DMS 273 (cell line): ENCODE data around the gene FIBIN.
A peak's percentile ranks its signal among the peaks of the same experiment; 100 is the strongest.
"Not testable (repeated sequence)": the region's sequence is repeated elsewhere in the genome, so short reads cannot be mapped to it uniquely, and the experiment has no call there.

Experiments used
- DNase-seq: peaks from one replicate; lab custom pipeline; 2025; ENCODE audit not compliant: unreplicated experiment; lab: John Stamatoyannopoulos, UW

Gene FIBIN

DNA sequence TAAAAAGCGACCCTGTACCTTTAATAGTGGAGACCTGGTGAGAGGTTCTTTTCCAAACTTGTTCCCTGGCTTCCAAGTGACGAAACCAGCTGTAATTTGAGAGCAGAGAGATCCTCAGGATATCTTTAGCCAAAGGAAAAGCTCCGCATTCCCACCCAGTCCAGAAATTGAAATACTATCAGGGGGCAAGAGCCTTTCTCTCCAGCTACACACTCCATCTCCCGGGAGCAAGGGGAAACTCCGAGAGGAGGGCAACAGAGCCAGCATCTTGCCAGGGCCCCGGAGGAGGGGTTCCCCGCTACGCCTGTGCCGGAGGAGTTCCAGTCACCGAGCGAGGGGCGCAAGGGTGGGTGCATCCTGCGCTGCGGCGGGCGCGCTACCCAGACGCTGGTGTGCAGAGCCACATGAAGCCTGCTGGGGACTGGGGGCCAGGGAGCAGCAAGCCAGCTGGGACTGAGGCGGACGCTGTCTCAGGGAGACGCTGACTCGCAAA is at the start of gene FIBIN:
Gene FIBIN, plus strand, starts transcription at position 148 of the 493 bp plus-strand sequence. CDS start 415 bp downstream, outside the sequence.
- DNase-seq: peak; percentile 62

DNA sequence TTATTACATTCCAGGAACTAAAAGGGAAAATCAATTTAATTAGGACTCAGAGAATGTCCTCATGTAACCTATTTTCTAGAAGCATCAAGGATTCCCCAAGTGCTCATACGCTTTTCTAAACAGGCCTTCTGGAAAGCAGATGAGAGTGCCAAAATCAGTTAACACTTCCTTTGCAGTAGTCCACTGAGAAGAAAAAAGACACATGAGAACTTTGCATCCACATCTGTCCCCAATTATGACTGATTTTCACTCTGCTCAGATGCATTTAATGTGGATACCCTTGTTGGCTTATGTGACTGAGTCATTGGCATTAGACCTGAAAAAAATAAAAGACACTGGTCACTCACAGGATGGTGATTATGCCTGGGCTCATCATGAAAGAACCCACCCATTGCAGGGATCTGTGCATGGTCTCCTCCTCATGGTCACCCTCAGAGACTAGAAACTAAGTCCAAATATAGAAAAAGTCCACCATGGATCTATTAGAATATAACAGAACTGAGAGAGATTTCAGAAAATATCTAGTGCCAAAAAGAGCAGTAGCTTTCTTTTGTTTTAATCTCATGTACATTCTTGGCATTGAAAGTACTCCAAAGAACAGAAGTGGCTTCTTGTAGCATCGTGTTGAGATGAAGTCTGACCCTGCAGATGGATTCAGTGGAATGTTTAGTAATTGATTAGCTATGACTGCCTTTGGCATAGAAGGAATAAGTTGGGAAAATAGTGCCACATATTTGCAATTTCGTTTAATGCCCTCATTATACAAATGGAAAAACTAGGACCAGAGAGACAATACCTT is 48.8 kb upstream of the FIBIN start:
- no peak for DNase-seq

DNA sequence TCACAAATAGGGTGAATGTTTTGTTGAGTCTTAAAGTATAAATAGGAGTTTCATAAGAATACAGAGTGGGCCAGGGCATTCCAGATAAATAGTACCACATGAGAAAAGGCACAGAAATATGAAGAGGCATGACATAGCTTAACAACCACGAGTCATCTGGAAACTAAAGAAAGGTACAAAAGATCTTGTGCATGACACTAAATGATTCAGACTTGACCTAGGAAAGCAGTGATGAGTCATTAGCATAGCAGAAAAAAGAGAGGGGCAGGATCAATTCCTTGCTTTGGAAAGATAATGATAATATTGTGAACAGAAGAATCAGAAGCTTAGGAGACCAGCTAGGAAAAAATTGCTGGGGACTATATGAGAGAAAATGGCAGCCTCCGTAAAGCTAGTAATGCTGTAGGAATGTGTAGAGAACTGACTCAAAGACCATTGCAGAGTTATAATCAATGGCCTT is 47.6 kb upstream of the FIBIN start:
- no peak for DNase-seq

DNA sequence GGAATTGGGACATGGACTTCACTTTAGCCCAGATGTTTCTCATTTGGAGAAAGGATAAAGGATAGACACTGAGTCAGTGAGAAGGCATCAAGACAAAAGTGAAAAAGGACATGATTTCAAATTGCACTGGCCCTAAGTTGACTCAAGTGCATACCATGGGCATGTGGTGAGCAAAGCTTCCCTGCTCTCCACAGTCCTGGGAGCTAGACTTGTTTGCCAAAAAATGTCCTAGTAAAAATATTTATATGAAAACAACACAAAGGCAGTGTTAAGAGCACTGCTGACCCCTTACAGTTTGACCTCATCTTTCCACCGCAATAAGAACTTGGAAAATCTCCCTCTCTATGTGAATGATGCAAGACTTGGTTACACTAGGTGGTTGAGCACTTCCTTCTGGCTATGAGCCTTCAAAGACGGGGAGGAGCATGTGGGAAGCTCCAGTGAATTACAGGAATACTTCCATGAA is 46.5 kb upstream of the FIBIN start:
- no peak for DNase-seq

DNA sequence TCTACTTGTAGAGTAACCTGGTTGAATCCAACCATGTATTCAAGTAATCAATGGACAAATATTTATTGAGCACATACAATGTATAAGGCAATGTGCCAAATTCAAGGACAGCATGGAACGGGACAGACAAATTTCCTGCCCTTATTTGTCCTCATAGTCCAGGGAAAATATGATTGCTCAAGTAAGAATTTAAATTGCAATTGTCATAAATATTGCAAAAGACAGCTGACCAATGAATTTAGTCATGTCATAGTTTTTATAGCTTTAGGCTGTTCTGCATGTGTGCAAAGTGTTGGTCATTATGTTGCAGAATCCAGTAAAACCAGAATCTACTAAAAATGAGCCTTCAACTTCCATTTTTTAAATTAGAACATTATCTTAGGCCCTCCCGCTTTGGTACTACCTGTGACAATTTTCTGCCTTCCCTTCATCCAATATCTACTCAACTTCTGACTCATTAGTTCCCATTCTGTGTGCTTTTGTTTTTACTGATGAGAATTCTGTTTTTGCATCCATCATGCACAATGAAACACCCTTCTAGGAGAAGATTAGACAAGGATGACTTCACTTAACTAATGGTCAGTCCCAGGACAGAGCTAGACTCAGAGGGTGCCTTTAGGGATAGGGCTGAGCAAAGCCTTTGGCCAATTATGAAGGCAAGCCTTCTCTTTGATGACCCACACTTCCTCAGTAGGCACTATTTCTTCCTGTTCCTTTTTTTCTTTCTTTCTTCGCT is 45.8 kb upstream of the FIBIN start:
- no peak for DNase-seq

DNA sequence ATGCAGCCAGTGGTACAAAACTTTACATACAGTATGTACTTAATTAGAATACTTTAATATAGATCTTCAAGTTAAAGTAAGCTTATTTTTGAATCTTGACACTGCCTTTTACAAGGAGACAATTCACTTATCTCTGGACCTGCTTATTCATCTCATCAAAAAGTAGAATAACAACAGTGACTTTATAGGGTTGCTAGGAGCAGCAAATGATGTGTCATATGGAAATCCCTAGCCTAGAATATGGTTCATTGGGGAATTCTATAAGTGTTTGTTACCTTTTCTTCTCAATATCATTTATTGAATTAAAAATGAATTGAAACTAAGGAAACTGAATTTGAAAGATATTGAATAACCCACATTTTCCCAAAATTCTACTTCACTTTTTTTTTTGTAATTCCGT is 45.0 kb upstream of the FIBIN start:
- no peak for DNase-seq

DNA sequence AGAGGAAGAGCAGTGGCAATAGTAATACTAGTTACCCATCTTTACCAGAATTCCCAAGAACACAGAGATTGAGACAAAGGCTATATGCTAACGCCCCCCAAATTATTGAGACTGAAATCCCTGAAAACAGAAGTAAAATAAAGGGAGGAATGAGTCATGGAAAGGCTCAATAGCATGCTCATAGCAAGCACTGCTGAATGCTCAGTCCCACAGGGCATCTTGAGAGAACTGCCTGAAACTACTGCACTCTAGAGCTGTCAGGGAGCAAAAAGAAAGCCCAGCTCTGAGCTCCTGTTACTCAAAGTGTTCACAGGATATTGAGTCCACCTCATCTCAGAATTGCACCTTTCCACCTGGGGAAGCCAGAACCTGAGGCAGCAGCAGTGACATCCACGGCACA is 44.1 kb upstream of the FIBIN start:
- no peak for DNase-seq

DNA sequence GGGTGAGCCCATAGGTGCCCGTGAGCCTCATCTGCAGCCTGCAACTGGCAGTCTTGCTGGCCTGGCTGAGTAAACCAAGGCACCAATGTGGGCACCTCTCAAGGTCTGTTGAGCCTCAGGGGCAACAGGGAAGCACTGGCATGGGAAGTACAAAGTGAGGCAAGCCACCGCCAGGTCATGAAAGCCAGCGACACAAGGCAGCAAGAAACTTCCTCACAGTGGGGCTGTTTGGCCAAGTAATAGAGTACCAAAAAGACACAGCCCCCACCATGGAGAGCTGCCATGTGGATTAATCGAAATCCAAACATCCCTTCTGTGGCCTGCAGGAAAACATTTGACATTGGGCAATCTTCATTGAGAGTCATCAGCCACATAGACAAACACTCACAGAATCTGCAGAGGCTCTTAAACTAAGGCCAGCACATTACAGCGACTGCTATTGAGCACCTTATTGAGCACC is 43.6 kb upstream of the FIBIN start:
- no peak for DNase-seq

DNA sequence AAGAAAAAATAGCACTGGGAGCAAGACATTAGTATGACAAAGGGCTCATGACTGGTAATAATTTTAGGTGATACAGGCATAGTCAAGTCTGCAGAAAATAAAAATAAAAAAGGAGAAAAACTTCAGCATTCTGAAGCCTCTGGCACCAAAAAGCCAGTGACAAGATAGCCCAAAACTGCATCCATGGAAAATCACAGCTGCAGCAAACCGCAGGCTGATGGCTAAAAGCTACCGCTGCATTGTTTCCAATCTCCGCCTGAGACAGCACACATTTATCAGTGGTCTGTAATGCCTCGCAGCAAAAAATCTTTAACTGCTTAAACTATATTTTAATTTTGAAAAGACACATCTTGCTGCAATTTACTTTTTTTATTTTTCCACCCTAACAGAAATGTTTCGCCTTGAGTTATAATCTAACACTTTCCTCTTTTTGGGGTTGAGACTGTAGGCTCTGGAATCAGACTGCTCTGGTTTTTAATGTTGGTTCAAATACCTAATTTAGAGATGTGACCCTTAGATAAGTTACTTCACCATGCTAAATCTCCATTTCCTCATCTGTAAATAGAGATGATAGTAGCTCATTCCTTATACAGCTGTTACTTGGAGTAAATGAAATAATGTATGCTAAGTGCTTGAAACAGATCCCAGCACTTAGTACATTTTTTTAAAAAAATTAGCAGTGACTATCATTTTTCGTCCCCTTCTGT is 42.0 kb upstream of the FIBIN start:
- DNase-seq: no peak

DNA sequence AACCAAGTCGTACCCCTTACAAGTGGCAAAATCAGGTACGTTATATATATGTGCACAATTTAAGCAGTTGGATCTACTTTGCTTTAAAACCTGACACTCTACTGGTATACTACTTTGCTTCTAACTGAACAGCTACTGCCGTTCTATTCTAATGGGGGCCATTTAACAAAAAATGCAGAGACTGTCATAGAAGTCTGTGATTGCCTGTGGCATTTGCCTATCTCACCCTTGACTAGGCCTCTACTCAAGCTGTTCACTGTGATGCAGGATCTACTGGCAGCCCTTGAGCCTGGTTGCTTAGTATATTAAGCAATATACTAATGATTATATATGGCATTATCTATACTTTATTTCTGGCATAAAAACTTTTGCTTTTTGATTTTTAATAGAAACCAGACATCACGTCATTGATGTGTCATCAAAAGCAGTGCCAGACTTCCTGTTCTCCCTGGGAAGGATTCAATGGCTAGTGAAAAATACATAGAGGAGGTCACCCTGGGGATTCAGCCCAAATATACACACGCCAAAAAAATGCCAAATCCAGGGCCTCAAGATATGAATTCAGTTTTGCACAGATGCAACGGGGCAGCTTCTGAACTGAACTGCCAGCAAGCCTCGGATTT is 40.0 kb upstream of the FIBIN start:
- no peak for DNase-seq

DNA sequence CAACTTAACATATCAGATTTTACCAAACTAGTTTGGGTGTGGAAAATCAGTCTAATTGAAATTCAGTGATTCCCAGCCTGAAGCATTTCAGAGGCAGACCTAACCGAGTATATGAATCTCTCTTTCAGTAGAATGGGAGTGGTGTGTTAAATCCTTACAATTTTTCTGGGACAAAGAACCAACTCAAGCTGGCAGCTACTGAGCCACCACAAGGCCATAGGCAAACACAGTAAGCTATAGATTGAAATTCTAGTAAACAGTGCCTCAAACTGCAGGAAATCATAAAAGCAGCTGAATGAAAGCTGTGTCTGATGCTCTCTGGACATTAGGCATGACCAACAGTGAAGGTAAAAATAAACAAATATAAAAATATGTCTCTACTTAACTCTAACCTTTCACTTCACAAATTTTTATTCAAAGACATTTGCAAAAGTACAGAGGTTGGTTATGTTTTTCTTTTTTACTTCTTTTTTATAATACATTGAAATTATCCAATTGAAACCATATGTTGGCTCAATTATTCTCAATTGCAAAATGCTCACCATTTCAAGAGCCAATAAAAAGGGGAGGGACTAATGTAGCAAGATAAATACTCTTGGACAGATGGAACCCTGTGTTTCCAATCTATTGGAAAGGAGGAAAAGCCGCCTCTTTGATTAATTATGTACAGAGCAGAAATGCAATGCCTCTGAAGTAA is 35.8 kb upstream of the FIBIN start:
- DNase-seq: no peak

DNA sequence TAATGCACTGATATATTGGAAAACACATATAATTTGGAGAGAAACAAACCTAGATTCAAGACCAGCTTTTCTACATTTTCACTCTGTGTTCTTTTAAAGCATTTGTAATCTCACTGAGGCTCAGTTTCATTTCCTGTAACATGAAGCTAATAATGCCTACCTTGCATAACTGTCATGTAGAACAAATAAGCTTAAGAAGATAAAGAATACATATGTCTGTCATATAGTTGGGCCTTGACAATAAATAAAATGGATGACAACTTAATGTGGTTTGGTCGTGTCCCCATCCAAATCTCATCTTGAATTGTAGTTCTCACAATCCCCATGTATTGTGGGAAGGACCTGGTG is 35.2 kb upstream of the FIBIN start:
- DNase-seq: no peak

DNA sequence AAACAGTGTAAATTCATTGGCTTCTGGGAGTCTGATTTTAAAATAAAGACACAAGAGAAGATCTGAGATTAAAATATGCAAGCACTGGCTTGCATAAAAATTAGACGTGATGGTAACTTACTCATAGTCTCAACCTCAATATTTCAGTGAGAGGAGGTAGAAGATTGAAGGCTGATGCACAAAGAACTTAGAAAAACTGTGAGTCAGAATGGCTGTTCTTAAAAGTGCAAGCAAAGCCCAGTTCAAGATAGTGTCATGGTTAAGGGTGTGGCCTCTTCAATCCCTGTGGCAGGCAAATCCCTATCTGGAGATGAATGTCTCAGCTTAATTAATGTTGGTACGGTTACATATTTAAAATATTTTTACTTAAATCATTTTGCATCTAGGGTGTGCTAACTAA is 33.6 kb upstream of the FIBIN start:
- no peak for DNase-seq

DNA sequence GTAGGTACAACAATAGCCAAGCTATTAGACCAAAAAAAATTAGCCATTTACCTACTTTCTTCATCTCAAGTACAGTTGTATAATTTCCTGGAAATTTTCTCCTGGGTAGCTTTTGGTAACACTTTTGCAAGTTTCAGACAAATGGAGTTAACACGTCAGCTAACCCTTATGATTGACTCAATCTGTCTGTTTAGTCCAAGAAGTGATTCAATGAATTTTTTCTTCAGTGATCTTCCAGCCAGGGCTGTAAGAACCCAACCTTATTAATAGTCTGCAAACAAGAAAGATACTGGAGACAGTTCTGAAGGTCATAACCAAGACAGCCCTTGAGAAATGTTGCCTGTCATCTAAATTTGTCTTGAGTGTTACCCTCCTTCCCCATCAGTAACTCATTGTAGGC is 30.1 kb upstream of the FIBIN start:
- DNase-seq: no peak

DNA sequence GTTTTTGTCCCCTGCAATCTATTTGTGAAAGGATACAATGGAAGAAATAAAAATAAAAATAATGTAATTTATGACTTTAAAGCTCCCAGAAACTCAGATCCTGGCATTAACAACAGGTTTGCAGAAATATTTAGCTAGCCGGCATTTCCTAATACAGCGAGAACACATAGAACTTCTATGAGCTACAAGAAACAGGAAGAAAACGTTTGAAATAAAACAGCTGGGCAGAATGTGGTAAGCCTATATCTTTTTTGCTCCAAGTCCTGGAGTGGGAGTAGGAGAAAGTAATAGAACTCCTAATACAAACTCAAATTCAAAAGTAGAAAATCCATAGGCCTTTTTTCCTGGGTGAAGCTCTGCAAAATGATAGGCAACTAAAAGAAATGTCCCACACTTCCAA is 29.6 kb upstream of the FIBIN start:
- DNase-seq: no peak

DNA sequence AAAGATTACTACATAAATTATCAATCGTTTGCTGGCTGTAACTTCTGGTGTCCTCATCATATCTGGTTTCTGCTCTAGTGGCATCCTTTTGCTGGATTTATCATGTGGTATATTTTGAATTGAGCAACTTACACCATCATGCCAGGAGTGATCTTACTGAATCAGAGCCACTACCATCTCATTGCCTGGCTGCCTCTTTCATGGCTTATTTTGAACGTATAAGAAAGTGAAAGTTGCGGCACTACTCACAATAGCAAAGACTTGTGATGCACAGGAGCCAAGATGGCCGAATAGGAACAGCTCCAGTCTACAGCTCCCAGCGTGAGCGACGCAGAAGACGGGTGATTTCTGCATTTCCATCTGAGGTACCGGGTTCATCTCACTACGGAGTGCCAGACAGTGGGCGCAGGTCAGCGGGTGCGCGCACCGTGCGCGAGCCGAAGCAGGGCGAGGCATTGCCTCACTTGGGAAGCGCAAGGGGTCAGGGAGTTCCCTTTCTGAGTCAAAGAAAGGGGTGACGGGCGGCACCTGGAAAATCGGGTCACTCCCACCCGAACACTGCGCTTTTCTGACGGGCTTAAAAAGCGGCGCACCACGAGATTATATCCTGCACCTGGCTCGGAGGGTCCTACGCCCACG is 28.9 kb upstream of the FIBIN start:
- not testable (repeated sequence) for DNase-seq

DNA sequence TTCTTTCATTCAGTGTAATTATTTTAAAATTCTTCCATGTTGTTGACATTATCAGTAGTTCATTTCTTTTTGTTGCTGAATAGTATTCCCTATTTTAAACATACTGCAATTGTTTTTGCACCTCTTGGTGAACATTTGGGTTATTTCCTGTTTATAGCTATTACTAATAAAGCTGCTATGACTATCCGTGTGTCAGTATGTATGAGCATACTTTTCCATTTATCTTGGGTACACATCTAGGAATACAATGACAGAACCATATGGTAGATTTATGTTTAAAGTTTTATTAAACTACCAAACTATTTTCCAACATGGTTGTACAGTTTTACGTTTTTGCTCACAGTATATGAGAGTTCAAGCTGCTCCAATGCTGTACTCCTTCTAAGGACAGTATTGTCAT is 22.0 kb upstream of the FIBIN start:
- no peak for DNase-seq

DNA sequence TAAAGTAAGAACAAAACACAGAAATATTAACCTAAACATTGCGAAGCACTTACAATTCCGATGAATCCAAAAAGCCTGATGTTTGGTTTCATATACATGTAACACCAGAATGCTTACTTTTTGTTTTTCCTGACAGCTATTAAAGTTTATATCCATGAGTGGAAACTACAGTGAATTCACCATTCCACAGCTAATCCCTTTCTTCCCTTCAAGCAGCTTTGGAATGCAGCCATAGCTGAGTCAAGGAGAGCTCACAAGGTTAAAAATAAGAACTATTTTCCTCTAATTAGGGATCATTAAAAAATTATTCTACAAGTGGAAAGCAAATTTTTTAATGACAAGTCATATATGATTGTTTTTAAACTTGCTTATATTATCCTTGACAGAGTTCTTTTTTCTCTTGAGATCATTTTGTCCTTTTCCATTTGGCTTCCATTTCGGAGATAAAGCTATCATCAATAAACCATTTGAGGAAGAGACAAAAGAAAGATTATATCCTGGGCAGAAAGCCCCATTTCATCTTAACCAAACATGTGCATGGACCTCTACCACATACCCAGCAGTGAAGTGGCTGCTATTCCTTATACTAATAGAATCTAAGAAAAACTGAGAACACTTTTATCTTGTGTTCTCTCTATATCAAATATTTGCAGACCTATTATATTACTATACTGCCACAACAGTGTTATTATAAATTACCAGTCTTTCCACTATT is 19.7 kb upstream of the FIBIN start:
- DNase-seq: no peak

DNA sequence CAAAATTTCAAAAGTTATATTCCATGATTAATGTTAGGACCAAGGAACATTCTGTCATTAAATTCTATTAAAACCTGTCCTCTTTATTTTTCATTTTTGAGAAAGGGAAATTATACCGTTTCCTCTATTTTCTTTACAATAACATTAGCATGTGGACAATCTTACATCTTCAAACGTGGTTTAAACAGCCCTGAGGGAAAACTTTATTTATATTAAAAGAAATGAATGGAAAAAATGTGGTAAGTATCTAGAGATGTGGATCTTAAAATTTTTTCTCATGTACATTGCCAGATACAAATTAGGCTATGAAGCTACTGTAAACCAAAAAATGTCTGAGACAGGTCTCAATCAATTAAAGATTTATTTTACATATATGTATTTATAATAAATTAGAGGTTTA is 18.9 kb upstream of the FIBIN start:
- no peak for DNase-seq
